ENCODE data around the gene STX18. TPM values are rescaled to one million over a fixed set of nuclear protein-coding genes. Genes with fewer than 3 reads are reported as not detected.

Gene STX18
- total RNA-seq, 6 experiments from 2014 or later = 27.5 to 37.1 (median 29.8) TPM

GRCh38 chr4:4541040-4541631, 712 bp downstream of the STX18 start:
- DNase-seq = peak; percentile 65
- H3K9me3 Mint-ChIP-seq = no peaks in the 10 kb centered on the region
- peak overlapping the region; percentile 98 for H3K4me3 Mint-ChIP-seq
- H3K4me1 Mint-ChIP-seq (ENCODE audit: low read depth) = peaks cover 51% of the 10 kb centered on the region
- H3K27ac Mint-ChIP-seq = peak overlapping the region; percentile 99
- TF ChIP-seq CTCF (IDR thresholded peaks at IDR 0.05) = no peak
- H3K36me3 Mint-ChIP-seq (ENCODE audit: low read depth) = 0 out of 2 replicates have a peak, but pooled peaks cover 8% of the 10 kb centered on the region
- peaks cover 2% of the 10 kb centered on the region; the same call in 1 of the 2 replicates for H3K27me3 Mint-ChIP-seq (ENCODE audit: insufficient read depth)

- no peak for DNase-seq
- Mint-ChIP-seq H3K9me3 (no peaks in the 10 kb centered on the region), H3K4me1 (ENCODE audit: low read depth) (peaks cover 53% of the 10 kb centered on the region), H3K27ac (no peak overlapping the region), H3K36me3 (ENCODE audit: low read depth) (no peaks in the 10 kb centered on the region), H3K27me3 (ENCODE audit: insufficient read depth) (no peaks in the 10 kb centered on the region; the same call in 1 of the 2 replicates), H3K4me3 (peak overlapping the region; percentile 17; the same call in 1 of the 2 replicates)
- no peak for TF ChIP-seq CTCF (IDR thresholded peaks at IDR 0.05)
These were observed 2.4 kb downstream of the STX18 start for GRCh38 chr4:4539481-4539880.

GRCh38 chr4:4535590-4535989, 6.3 kb downstream of the STX18 start:
- Mint-ChIP-seq H3K4me3 (no peak overlapping the region), H3K27ac (no peak overlapping the region), H3K4me1 (ENCODE audit: low read depth) (peaks cover 33% of the 10 kb centered on the region), H3K36me3 (ENCODE audit: low read depth) (no peaks in the 10 kb centered on the region), H3K9me3 (no peaks in the 10 kb centered on the region), H3K27me3 (ENCODE audit: insufficient read depth) (no peaks in the 10 kb centered on the region)
- no peak for DNase-seq
- TF ChIP-seq CTCF (IDR thresholded peaks at IDR 0.05) = no peak

- H3K27me3 Mint-ChIP-seq (ENCODE audit: insufficient read depth) = no peaks in the 10 kb centered on the region
- TF ChIP-seq CTCF (IDR thresholded peaks at IDR 0.05) = no peak
- no peak overlapping the region for H3K27ac Mint-ChIP-seq
- no peak for DNase-seq
- H3K4me1 Mint-ChIP-seq (ENCODE audit: low read depth) = peaks cover 24% of the 10 kb centered on the region
- H3K4me3 Mint-ChIP-seq = no peak overlapping the region
- H3K36me3 Mint-ChIP-seq (ENCODE audit: low read depth) = no peaks in the 10 kb centered on the region
- H3K9me3 Mint-ChIP-seq = no peaks in the 10 kb centered on the region
These were observed 7.2 kb downstream of the STX18 start for GRCh38 chr4:4534515-4535145.

- no peaks in the 10 kb centered on the region for H3K9me3 Mint-ChIP-seq
- no peaks in the 10 kb centered on the region for H3K27me3 Mint-ChIP-seq (ENCODE audit: insufficient read depth)
- peaks cover 14% of the 10 kb centered on the region for H3K4me1 Mint-ChIP-seq (ENCODE audit: low read depth)
- no peaks in the 10 kb centered on the region for H3K36me3 Mint-ChIP-seq (ENCODE audit: low read depth)
- TF ChIP-seq CTCF (IDR thresholded peaks at IDR 0.05) = no peak
- H3K4me3 Mint-ChIP-seq = no peak overlapping the region
- DNase-seq = no peak
- no peak overlapping the region for H3K27ac Mint-ChIP-seq
These were observed 8.2 kb downstream of the STX18 start for GRCh38 chr4:4533461-4534169.

Measured in HFFc6 (cell line).